Measurements from ENCODE around the gene MFAP4. TPM values are rescaled to one million over a fixed set of nuclear protein-coding genes. Genes with fewer than 3 reads are reported as not detected.

MFAP4 gene
- total RNA-seq, 4 donors from 2014 or later = 79.0 to 170 (median 111) TPM

DNA sequence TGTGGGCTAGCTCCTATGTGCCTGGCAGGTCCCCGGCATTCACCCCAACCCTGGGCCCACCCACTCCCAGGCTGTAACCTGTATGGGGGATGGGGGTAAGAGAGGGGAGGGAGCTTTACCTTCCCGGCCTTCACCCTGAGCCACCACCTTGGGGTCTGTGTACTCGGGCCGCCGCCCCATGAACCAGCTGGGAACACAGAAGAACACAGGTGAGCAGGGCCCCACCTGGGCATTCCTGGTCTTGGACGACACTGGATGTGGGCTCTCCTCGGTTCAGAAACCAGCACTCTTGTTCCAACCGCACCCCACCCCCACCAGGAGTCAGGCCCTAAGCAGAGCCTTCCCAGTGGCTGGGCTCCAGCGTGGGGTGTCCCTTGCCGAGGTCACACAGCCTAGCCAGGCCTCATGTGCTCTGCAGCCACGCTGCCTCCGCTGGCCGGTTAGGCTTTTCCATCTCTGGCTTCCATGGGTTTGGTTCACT, 43.3 kb downstream of the MFAP4 start:
- TF ChIP-seq, protein P1, sequence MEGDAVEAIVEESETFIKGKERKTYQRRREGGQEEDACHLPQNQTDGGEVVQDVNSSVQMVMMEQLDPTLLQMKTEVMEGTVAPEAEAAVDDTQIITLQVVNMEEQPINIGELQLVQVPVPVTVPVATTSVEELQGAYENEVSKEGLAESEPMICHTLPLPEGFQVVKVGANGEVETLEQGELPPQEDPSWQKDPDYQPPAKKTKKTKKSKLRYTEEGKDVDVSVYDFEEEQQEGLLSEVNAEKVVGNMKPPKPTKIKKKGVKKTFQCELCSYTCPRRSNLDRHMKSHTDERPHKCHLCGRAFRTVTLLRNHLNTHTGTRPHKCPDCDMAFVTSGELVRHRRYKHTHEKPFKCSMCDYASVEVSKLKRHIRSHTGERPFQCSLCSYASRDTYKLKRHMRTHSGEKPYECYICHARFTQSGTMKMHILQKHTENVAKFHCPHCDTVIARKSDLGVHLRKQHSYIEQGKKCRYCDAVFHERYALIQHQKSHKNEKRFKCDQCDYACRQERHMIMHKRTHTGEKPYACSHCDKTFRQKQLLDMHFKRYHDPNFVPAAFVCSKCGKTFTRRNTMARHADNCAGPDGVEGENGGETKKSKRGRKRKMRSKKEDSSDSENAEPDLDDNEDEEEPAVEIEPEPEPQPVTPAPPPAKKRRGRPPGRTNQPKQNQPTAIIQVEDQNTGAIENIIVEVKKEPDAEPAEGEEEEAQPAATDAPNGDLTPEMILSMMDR (IDR thresholded peaks at IDR 0.05) = no peak
- ATAC-seq (ENCODE audit: low FRiP score) = no peak
- no peak for DNase-seq (ENCODE audit: low spot score)

GRCh38 chr17:19343256-19343630, 43.7 kb downstream of the MFAP4 start:
- TF ChIP-seq, protein P1 (IDR thresholded peaks at IDR 0.05) = no peak
- no peak for ATAC-seq (ENCODE audit: low FRiP score)
- DNase-seq (ENCODE audit: low spot score) = no peak

DNA sequence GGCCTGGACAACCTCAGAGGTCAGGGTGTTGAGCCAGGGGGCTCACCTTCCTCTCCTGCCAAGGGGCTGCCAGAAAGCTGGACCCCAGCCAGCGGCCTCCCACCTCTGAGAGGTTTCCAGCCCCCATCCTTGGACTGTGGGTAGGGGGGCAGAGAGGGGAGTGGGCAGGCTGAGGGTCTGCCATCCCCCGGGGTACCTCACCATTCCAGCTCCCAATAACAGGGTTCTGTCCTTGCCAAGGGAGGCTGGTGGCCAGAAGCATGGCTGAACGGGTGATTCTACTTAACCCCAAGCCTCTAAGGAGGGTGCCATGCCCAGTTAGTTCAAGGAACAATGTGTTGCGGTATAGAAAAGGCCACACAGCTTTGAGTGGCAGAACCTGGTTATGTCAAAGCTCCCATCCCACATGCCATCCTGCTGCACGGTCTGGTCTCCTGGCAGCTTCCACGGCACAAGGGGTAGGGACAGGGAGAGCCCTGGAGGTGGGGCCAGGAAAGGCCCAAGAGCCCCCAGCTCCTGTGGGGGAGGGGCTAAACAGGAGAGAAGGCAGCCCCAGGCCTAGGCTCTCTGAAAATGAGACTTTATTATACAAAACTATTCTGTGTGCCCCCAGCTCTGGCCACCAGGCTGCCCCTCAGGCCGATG, 44.3 kb downstream of the MFAP4 start:
- no peak for ATAC-seq (ENCODE audit: low FRiP score)
- TF ChIP-seq, protein P1 (IDR thresholded peaks at IDR 0.05) = no peak

DNA sequence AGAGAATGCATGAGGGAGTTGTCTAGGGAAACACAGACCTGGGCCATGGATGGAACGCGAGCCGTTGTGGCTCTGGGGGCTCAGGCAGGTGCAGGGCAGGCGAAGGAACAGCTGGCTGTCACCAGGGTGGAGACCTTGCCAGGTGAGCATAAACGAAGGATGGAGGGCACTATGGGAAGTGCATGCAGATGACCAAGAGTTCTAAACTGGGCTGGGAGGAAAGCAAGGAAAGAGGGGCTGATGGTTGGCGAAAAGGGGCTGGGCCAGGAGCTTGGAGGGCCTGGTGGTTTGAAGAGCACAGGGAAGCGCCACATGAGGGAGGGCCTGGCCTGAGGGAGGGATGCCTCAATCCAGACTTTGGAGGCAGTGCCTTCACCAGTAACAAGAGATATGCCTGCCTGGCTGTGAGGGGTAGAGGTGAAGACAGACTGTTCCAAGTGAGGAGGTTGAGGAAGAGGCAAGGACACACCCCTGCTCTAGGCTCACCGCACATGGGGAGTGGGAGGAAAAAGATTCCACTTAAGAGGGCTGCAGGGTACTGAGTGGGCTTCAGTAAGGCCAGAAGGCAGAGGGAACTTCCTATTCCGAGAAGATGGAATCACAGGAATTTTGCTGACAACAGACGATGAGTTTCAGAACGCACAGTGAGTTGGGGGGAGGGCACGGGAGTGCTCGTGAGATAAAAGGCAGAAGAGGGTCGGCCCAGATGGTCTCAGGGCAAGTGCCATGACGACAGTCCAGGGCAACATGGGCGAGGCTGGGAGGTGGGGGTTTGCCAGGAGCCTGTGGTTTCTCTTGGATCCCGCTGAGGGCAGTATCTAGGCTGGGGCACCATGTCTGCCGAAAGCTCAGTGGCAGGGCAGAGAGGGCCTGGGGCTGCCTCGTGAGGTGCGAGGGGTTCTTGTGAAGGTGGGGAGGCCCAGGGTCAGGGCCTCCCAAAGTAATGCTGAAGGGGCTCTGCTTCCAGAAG, 45.1 kb downstream of the MFAP4 start:
- ATAC-seq (ENCODE audit: low FRiP score) (peak; percentile 16), DNase-seq (ENCODE audit: low spot score) (no peak)
- TF ChIP-seq, protein P1 (IDR thresholded peaks at IDR 0.05) = no peak

More for the DNA sequence above, 44.3 kb downstream of the MFAP4 start:
- no peak for DNase-seq (ENCODE audit: low spot score)

DNA sequence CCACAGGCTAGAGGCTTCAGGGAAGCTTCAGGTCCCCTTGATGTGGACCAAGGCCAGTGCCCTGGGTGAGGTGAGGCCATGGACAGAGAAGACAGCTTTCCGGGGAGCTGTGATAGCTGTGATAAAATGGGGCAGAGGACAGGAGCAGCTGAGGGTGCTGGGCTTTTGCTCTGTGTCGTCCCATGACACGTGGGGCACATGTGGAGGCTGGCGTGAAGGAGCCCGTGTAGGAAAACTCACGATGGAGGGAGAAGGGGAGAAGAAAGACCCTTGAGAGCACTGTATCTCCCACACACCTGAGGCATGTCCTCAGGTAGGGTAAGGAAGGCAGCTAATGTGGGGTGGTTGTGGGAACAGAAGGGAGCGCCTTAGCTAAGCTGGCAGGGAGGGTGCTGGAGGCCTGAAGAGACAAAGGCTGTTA, 45.8 kb downstream of the MFAP4 start:
- ATAC-seq (ENCODE audit: low FRiP score) (no peak), DNase-seq (ENCODE audit: low spot score) (no peak)
- TF ChIP-seq, protein P1 (IDR thresholded peaks at IDR 0.05) = no peak

DNA sequence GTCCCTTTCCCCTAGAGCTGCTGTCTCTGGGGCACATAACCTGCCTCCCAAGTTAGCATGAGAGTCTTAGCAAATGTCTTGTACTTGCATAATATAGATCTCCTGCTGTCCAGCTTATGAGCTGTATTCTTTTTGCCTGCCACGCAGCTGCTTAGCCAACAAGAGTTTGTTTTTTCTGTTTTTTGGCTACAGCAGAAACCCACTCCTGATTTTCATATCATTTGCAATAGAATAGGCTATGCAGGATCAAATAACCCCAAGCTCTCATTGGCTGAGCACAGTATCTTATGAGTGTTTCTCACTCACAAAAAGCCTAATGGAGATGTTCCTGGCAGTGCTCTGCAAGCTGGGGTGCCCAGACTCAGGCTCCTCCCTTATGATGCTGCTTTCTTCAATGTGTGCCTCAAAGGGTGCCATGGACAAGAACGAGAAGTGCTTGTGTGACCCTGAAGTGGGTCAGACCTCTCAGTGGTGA, 47.6 kb downstream of the MFAP4 start:
- DNase-seq (ENCODE audit: low spot score) = no peak
- no peak for ATAC-seq (ENCODE audit: low FRiP score)
- TF ChIP-seq, protein P1 (IDR thresholded peaks at IDR 0.05) = no peak
